IPS DF 4.7 (cell line): Measurements from ENCODE around the gene KRTAP10-8.
"Not testable (repeated sequence)": the region's sequence is repeated elsewhere in the genome, so short reads cannot be mapped to it uniquely, and the experiment has no call there.

Source experiments
- DNase-seq: peaks from one replicate; pipeline ENCODE4 v3.0.0-alpha.2; 2013; ENCODE audit warnings: low spot score; ENCODE audit errors: extremely low read depth

The KRTAP10-8 gene

GRCh38 chr21:44616591-44616926 lies 4.7 kb downstream of the KRTAP10-8 start:
- no peak for DNase-seq

DNA sequence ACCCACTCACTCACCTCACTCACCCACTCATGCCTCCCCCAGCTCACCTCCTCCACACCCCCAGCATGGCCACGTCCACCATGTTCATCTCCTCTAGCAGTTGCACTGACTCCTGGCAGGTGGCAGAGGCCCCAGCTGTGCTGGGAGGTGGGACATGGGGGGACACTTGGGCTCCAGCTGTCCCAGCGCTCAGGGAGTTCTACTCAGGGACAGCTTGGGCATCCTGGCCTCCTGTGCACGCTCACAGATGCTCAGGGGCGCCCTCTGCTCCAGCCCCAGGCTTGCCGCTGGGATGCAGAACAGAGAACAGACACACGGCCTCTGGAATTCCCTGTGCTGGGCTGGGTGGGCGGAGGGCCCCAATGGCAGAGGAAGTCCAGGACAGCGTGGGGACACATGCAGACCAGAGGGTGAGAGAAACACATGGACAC lies 5.2 kb downstream of the KRTAP10-8 start:
- no peak for DNase-seq

DNA sequence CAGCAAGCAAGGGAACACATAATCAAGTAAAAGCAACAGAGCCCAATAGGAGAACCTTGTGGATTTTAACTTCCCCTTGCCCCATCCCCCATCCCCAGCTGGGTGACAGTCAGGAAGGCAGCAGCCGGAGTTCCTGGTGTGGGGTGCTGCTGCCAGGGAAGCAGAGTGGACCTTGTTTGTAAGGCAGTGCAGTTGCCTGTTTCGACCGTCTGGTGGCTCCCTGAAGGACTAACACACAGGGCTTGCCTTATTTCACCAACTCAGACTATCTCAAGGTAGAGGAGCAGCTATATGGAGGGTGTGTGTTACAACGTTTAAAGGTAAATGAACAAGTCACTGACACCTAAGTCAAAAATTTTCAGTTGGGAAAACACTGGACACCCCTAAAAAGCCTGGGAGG lies 6.6 kb downstream of the KRTAP10-8 start:
- DNase-seq = no peak

DNA sequence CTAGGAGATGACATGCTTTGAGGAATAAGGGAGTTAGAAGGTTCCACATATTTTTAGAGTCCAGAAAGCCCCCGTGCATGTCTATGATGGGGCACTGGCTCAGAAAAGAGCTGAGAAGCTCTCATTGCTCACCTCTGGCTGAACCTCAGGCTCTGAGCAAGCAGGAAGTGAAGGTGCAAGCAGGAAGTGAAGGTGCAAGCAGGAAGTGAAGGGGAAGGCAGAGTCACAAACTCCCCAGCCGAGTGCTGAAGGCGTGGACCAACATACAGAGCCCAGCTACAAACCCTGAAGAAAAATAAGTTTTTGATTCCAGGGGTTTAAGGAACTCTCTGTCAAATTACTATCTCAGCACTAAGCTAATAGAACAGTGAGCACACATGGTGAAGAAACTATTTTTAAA lies 7.0 kb downstream of the KRTAP10-8 start:
- DNase-seq = no peak

- no peak for DNase-seq
Measured at GRCh38 chr21:44619886-44620285, 8.0 kb downstream of the KRTAP10-8 start.

DNA sequence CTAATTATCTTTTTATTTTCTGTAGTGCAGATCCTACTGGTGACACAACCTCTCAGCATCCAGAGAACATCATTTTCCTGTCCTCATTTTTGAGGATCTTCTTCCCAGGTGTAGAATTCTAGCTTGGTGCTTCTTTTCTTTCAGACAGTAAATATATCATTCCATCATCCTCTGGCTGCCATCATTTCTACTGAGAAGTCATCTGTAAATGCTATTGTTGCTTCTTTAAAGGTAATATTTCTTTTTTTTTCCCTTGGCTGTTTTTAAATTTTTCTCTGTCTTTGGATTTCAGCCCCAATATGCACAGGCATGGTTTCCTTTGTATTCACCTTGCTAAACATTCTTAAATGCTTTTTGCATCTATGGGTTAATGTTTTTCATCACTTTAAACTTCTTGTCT lies 11.7 kb downstream of the KRTAP10-8 start:
- no peak for DNase-seq

GRCh38 chr21:44625756-44626155 lies 13.9 kb downstream of the KRTAP10-8 start:
- DNase-seq = no peak

- no peak for DNase-seq
Measured at GRCh38 chr21:44626262-44626661, 14.4 kb downstream of the KRTAP10-8 start.

GRCh38 chr21:44626673-44627143 lies 14.8 kb downstream of the KRTAP10-8 start, which contains the start of gene KRTAP10-9:
KRTAP10-9 (plus strand) TSS chr21:44627093; CDS start chr21:44627172, 79 bp downstream.
- DNase-seq = no peak

DNA sequence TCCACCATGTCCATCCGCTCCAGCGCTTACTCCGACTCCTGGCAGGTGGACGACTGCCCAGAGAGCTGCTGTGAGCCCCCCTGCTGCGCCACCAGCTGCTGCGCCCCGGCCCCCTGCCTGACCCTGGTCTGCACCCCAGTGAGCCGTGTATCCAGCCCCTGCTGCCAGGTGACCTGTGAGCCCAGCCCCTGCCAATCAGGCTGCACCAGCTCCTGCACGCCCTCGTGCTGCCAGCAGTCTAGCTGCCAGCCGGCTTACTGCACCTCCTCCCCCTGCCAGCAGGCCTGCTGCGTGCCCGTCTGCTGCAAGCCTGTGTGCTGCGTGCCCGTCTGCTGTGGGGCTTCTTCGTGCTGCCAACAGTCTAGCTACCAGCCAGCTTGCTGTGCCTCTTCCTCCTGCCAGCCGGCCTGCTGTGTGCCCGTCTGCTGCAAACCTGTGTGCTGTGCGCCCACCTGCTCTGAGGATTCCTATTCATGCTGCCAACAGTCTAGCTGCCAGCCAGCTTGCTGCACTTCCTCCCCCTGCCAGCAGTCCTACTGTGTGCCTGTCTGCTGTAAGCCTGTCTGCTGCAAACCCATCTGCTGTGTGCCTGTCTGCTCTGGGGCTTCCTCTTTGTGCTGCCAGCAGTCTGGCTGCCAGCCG lies 15.4 kb downstream of the KRTAP10-8 start:
- not testable (repeated sequence) for DNase-seq

GRCh38 chr21:44627831-44628233 lies 16.0 kb downstream of the KRTAP10-8 start:
- not testable (repeated sequence) for DNase-seq

DNA sequence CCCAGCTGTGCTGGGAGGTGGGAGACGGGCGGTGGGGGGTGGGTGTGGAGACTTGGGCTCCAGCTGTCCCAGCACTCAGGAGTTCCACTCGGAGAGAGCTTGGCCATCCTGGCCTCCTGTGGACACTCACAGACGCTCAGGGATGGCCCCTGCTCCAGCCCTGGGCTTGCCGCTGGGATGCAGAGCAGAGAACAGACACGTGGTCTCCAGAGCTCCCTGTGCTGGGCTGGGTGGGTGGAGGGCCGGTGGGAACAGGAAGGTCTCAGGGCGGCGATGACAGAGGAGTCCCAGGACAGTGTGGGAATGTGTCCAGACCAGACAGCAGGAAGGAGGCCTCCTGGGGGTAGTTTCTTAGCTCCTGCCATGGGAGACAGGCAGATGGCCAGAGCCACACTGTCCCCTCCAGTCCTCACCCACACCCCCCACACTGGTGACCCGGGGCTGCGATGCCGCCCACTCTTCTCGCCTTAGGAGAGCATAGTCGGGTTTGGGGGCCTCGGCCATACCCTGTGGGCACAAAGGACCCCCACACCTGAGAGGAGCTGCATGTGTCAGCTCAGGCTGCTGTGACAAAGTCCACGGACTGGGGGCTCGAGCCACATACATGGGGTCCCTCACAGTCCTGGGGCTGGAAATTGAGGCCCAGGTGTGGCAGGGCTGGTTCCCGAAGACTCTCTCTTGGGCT lies 17.0 kb downstream of the KRTAP10-8 start:
- DNase-seq = no peak

GRCh38 chr21:44630440-44630839 lies 18.6 kb downstream of the KRTAP10-8 start:
- no peak for DNase-seq

GRCh38 chr21:44632067-44632466 lies 20.2 kb downstream of the KRTAP10-8 start:
- DNase-seq = no peak

GRCh38 chr21:44636209-44637017 lies 24.5 kb downstream of the KRTAP10-8 start:
- DNase-seq = no peak

GRCh38 chr21:44637018-44637850 lies 25.4 kb downstream of the KRTAP10-8 start, which contains the start of gene KRTAP10-10:
KRTAP10-10 (plus strand) TSS chr21:44637356; CDS start chr21:44637418, 62 bp downstream.
- no peak for DNase-seq

DNA sequence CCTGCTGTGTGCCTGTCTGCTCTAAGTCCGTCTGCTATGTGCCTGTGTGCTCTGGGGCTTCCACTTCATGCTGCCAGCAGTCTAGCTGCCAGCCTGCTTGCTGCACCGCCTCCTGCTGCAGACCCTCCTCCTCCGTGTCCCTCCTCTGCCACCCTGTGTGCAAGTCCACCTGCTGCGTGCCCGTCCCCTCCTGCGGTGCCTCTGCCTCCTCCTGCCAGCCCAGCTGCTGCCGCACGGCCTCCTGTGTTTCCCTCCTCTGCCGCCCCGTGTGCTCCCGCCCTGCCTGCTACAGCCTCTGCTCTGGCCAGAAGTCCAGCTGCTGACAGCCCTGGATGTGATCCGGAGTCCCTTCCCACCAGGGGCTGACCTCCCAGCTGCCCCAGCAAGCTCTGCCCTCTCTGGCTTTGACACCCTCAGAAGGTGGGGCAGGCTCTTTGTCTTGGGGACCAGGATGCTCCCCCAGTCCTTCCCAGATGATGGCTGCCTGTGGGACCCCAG lies 26.0 kb downstream of the KRTAP10-8 start:
- not testable (repeated sequence) for DNase-seq

- not testable (repeated sequence) for DNase-seq
Measured at GRCh38 chr21:44638506-44639330, 26.8 kb downstream of the KRTAP10-8 start.

GRCh38 chr21:44639331-44639655 lies 27.4 kb downstream of the KRTAP10-8 start:
- DNase-seq = no peak

- no peak for DNase-seq
Measured at GRCh38 chr21:44640761-44641160, 28.9 kb downstream of the KRTAP10-8 start.
